NCI-H774 (cell line): ENCODE results near the gene RCE1.

Source experiments
- DNase-seq: peaks from one replicate; lab custom pipeline; 2025; lab: John Stamatoyannopoulos, UW

Gene RCE1

GRCh38 chr11:66845143-66845875, 2.1 kb downstream of the RCE1 start:
- DNase-seq = no peak

- no peak for DNase-seq
Observed at GRCh38 chr11:66845876-66846212, 2.6 kb downstream of the RCE1 start.

GRCh38 chr11:66846671-66847091, 3.4 kb downstream of the RCE1 start:
- no peak for DNase-seq

- no peak for DNase-seq
Observed at GRCh38 chr11:66847461-66848232, 4.4 kb downstream of the RCE1 start.

- DNase-seq = no peak
Observed at GRCh38 chr11:66848671-66849500, 5.6 kb downstream of the RCE1 start.

GRCh38 chr11:66849501-66850234, 6.4 kb downstream of the RCE1 start:
- no peak for DNase-seq

GRCh38 chr11:66850235-66850587, 7.0 kb downstream of the RCE1 start:
- DNase-seq = no peak

- DNase-seq = no peak
Observed at GRCh38 chr11:66850588-66851238, 7.5 kb downstream of the RCE1 start.

- no peak for DNase-seq
Observed at GRCh38 chr11:66851239-66851596, 8.0 kb downstream of the RCE1 start.

- no peak for DNase-seq
Observed at GRCh38 chr11:66851698-66852465, 8.6 kb downstream of the RCE1 start.

GRCh38 chr11:66852466-66853241, 9.4 kb downstream of the RCE1 start:
- DNase-seq = no peak

GRCh38 chr11:66853242-66854229, 10.3 kb downstream of the RCE1 start:
- no peak for DNase-seq

- no peak for DNase-seq
Observed at GRCh38 chr11:66854231-66854661, 11.0 kb downstream of the RCE1 start.

GRCh38 chr11:66854729-66855211, 11.5 kb downstream of the RCE1 start:
- DNase-seq = no peak

GRCh38 chr11:66855574-66856495, 12.6 kb downstream of the RCE1 start:
- peak; percentile 96 for DNase-seq

GRCh38 chr11:66856496-66857233, 13.4 kb downstream of the RCE1 start, which contains the start of gene LRFN4:
LRFN4 (plus strand) TSS chr11:66857064; CDS start chr11:66857745, 681 bp downstream.
- DNase-seq = peak; percentile 68
